Right lobe of liver (tissue), 4 donors: ENCODE results near the gene POU6F1.

ENCODE experiments used
- CTCF ChIP-seq, 4 donors: fragments of 200-600 bp in 3 of 4; fragments of 450-650 bp in 1 of 4; IDR thresholded peaks; one replicate each; pipeline versions ENCODE4 v1.5.1 to v1.8.0; 2016 to 2022; ENCODE audit warnings: antibody characterized with exemption in 4 of 4, mild to moderate bottlenecking in 2 of 4
- POLR2A ChIP-seq: fragments of 450-650 bp; IDR thresholded peaks from one replicate; pipeline ENCODE4 v1.6.1; 2017; ENCODE audit warnings: antibody characterized with exemption, mild to moderate bottlenecking
- donor health status: DM: no; HTN: no; CAD: no.
- donor health status: DM: no; HTN: no; CAD: no.
- donor health status: DM: no; HTN: yes; CAD: no.

GRCh38 chr12:51244269-51244668 lies 26.4 kb upstream of the POU6F1 start:
- TF ChIP-seq CTCF (IDR thresholded peaks at IDR 0.05) (no peak), POLR2A (no peak)
